GM19328 (cell line): ENCODE measurements around the gene TRMT44.
"Not testable (repeated sequence)": the region's sequence is repeated elsewhere in the genome, so short reads cannot be mapped to it uniquely, and the experiment has no call there.

Source experiments
- ATAC-seq: cut with Tn5 transposase; IDR thresholded peaks from one replicate; pipeline ENCODE4 v1.9.1; 2021; ENCODE audit warnings: mild to moderate bottlenecking, moderate library complexity; ENCODE audit not compliant: unreplicated experiment

TRMT44 gene

DNA sequence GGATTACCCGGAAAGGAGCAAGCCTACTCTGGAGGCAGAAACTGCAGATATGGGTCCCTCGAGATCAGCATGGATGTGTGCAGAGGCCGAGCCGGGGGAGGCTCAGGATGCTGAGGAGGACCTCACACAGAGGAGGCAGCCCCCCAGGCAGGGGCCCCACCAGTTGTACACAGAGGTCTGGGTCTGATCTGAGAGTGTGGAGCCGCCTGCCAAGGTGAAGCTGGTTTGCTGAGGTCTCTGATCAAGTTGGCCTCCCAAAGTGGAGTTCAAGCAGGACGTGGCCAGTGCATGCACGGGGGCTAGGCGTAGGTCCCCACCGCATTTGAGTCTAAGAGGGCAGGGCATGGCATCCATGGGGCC is 35.1 kb upstream of the TRMT44 start:
- no peak for ATAC-seq

GRCh38 chr4:8406887-8407286 is 33.7 kb upstream of the TRMT44 start:
- not testable (repeated sequence) for ATAC-seq

- no peak for ATAC-seq
Measured at GRCh38 chr4:8407316-8407715, 33.3 kb upstream of the TRMT44 start.

GRCh38 chr4:8407756-8408155 is 32.8 kb upstream of the TRMT44 start:
- no peak for ATAC-seq

DNA sequence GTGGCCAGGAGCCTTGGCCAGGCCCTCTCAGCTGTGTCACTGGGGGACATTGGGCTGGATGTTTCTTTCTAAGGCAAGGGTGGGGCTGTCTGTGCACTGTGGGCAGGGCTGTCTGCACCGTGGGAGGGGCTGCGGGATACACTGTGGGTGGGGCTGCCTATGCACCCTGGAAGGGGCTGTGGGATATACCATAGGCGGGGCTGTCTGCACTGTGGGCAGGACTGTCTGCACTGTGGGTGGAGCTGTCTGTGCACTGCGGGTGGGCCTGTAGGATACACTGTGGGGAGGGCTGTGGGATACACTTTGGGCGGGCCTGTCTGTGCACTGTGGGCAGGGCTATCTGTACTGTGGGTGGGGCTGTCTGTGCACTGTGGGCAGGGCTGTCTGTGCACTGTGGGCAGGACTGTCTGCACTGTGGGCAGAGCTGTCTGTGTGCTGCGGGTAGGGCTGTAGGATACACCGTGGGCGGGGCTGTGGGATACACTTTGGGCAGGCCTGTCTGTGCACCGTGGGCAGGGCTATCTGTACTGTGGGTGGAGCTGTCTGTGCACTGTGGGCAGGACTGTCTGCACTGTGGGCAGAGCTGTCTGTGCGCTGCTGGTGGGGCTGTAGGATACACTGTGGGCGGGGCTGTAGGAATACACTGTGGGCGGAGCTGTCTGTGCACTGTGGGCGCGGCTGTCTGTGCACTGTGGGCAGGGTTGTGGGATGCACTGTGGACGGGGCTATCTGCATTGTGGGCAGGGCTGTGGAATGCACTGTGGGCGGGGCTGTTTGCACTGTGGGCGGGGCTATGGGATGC is 31.1 kb upstream of the TRMT44 start:
- no peak for ATAC-seq

DNA sequence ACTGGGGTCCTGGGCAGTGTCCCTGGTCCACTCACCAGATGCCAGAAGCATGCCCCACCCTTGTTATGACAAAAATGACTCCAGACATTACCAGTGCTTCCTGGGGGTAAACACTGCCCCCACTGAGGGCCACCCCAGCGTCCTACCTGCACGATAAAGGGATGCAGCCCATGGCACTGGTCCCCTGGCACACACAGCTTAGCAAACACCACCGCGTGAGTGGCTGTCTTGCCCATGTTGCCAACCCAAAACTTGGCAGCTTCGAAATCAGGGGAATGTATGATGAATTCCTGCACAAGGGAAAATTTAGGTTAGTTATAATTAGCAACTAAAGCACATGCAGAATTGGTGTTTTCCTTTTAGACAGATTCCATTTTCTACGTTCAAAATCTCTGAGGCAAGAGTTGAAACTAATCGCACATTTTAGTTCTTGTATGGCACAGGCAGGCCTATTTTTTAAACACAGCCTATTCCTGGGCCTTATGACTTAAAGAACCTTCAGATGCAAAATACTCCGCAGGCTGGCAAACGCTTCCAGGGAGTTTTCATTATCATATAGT is 30.4 kb upstream of the TRMT44 start:
- ATAC-seq: no peak

- no peak for ATAC-seq
Measured at GRCh38 chr4:8410641-8411271, 29.8 kb upstream of the TRMT44 start.

- no peak for ATAC-seq
Measured at GRCh38 chr4:8411351-8412180, 29.0 kb upstream of the TRMT44 start.

- ATAC-seq: no peak
Measured at GRCh38 chr4:8412288-8412687, 28.3 kb upstream of the TRMT44 start.

GRCh38 chr4:8414377-8414776 is 26.2 kb upstream of the TRMT44 start:
- no peak for ATAC-seq

GRCh38 chr4:8417071-8417614 is 23.4 kb upstream of the TRMT44 start:
- no peak for ATAC-seq

- no peak for ATAC-seq
Measured at GRCh38 chr4:8419222-8420041, 21.1 kb upstream of the TRMT44 start.

DNA sequence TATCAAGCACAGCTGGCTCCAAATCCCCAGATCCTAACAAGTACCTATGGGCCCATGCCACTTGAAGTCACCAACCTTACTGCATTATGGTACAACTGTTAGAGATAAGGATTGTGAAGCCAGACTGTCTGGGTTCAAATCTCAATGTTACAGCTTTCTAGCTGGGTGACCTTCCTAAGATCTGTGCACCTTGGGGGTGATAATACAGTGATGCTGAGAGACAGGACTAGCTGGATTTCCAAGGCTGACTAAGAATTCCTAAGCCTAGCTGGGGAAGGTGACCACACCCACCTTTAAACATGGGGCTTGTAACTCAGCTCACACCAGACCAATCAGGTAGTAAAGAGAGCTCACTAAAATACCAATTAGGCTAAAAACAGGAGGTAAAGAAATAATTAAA is 20.4 kb upstream of the TRMT44 start:
- not testable (repeated sequence) for ATAC-seq

- ATAC-seq: no peak
Measured at GRCh38 chr4:8422327-8422726, 18.2 kb upstream of the TRMT44 start.

- no peak for ATAC-seq
Measured at GRCh38 chr4:8422786-8423185, 17.8 kb upstream of the TRMT44 start.

DNA sequence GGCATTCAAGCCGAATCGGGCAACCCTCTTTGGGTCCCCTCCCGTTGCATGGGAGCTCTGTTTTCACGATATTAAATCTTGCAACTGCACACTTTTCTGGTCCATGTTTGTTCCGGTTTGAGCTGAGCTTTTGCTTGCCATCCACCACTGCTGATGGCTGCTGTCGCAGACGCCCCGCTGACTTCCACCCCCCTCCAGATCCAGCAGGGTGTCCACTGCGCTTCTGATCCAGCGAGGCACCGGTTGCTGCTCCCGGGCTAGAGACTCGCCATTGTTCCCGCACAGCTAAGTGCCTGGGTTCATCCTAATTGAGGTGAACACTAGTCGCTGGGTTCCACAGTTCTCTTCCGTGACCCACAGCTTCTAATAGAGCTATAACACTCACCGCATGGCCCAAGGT is 13.3 kb upstream of the TRMT44 start:
- ATAC-seq: no peak

DNA sequence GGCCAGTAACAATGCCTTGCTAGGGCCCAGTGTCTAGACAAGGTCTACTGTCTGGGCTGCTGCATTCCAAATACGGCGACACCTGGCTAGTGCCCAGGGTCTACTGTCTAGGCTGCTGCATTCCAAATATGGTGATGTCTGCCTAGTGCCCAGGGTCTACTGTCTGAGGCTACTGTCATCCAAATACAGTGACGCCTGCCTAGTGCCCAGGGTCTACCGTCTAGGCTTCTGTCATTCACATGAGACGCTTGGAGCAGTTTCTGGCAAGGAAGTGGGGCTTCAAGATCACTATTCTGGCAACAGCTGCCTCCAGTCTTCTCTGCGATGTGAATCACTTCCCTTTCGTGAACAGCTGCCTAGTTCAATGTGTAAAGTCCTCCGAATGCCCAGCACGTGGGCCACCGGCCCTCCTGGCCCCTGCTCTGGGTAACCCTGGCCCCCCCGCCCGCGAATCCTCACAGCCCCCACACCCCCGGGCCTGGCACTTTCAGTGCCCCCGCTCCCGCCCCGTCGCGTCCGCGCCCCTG is 12.8 kb upstream of the TRMT44 start:
- peak; percentile 57 for ATAC-seq

DNA sequence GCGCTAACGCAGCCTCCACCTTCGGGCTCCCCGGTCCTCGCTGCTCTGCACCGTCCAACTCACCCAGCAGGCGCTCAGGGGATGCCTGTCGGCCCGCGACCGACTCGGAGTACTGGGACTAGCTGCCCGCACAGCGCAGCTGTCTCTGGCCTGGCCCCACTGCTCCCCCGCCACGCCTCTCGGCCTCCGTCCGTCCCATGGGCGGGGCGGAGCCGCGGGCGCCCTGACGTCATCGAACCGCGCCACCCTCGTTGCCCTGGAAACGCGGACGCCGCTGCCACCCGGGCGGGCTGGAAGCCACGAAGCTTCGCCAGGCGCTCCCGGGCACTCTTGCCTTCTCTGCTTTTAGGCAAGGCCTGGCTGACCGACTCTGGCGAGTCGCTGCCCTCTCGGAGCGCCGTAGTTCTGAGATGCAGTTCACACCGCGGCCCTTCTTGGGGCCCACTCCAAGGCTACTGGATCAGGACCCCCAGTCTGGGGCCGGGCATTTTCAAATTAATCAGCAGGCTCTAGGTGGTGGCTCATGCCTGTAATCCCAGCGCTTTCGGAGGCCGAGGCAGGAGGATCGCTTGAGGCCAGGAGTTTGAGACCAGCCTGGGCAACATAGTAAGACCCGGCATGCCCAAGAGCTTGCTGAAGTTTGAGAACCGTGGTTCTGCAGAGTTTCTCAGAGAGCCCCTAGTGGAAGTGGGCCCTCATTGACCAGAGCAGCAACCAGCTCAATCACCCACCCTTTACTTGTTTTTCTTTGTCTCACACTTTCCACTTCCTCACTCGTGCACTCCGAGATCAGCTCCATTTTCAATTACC is 12.1 kb upstream of the TRMT44 start:
- peak; percentile 88 for ATAC-seq

DNA sequence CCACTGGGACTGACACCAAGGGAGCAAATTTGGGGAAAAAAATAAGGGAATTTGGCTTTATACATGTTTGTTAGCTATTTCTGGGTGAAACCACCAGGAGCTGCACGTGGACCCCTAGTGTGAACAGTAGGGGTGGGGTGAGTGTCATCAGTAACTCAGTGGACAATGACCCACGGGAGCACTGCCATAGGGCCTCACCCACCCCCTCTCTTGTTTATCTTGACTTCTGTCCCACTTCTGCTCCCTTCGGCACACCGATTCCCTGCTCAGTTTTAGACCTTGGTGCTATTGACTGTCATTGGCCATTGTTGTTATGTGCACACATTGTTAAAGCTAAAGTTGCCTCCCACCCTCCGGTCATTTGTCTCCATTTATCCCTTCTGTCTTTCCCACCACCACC is 9.0 kb upstream of the TRMT44 start:
- no peak for ATAC-seq
